GM20000 (cell line): ENCODE measurements around the gene ZNF423.

Experiments used
- DNase-seq: peaks from one replicate; pipeline ENCODE4 v3.0.0; 2012; ENCODE audit warnings: low spot score
- TF ChIP-seq, protein P1 (sequence below): IDR thresholded peaks from 2 replicates; pipeline ENCODE4 v1.5.1; 2012; ENCODE audit warnings: mild to moderate bottlenecking, control low read depth; ENCODE audit errors: extremely low read depth, missing control alignments

Gene ZNF423

DNA sequence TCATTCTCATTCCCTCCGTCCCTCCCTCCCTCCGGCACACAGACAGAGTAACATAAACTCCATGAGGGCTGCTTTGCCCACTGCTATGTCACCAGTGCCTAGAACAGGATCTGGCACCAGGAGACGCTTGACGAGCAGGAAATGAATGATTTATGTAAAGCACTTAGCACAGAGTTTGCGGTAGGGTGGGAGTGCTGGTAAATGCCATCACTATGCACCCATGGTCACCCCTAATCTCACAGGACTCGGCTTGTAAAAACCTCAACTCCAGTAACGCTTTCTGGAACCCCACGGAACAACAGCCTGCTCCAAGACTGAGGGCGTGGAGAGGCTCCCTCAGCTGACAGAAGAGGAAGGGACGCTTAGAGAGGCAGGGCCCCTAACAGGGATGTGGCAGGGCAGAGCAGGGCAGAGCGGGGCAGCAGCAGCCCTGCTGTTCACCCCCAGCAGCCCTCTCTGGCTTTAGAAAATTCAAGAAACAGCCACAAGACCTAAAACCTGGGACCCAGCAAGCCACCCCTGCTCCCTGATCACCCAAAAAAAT, 325.4 kb downstream of the ZNF423 start:
- DNase-seq = no peak
- TF ChIP-seq, protein P1, sequence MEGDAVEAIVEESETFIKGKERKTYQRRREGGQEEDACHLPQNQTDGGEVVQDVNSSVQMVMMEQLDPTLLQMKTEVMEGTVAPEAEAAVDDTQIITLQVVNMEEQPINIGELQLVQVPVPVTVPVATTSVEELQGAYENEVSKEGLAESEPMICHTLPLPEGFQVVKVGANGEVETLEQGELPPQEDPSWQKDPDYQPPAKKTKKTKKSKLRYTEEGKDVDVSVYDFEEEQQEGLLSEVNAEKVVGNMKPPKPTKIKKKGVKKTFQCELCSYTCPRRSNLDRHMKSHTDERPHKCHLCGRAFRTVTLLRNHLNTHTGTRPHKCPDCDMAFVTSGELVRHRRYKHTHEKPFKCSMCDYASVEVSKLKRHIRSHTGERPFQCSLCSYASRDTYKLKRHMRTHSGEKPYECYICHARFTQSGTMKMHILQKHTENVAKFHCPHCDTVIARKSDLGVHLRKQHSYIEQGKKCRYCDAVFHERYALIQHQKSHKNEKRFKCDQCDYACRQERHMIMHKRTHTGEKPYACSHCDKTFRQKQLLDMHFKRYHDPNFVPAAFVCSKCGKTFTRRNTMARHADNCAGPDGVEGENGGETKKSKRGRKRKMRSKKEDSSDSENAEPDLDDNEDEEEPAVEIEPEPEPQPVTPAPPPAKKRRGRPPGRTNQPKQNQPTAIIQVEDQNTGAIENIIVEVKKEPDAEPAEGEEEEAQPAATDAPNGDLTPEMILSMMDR = no peak

DNA sequence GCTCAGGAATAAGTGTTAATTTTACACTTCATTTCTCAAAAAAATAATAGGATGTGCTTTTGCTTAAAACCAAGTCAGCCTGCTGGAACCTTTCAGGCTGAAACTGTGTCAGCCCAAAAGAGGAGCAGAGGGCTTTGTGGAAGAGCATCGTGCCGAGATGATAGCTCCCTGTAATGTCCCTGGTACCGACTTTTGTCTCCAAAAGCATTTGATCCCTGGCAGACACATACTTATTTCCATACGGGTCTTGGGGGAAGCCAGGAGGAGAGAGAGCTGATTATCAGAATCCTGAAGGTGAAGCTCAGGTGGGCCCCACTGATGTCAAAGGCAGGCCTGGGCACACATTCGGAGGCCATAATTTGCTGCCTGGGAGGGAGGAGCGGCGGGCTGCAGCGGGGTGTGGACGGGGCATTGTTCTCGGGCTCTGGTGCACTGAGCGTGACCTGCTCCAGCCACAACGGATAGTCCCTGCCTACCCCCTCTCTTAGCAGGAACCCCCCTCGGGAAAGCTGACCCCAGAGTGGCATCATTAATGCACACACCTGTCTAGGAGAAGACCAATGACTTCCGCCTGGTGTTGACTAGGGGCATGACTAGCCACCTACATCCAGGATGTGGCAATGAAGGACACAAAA, 326.4 kb downstream of the ZNF423 start:
- no peak for DNase-seq
- TF ChIP-seq, protein P1 = no peak

DNA sequence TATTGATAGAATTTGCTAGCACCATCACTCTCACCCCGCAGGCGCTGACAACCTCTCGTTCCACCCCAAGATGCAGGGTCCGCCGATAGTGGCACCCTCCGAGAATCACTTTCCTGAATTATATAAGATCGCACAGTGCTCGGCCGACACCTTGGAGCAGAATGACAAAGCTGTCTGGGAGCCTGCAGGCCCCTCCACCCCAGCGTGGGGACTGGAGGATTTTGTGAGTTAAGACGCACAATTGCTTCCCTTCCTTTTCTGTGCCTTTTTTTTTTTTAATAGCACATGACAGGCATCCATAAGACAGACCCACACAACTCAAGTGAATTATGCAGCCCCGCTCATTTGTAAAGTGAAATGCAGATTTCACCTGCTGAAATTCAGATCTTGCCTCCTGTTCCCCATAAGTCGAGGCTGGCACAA, 327.0 kb downstream of the ZNF423 start:
- TF ChIP-seq, protein P1 = no peak
- DNase-seq = no peak

DNA sequence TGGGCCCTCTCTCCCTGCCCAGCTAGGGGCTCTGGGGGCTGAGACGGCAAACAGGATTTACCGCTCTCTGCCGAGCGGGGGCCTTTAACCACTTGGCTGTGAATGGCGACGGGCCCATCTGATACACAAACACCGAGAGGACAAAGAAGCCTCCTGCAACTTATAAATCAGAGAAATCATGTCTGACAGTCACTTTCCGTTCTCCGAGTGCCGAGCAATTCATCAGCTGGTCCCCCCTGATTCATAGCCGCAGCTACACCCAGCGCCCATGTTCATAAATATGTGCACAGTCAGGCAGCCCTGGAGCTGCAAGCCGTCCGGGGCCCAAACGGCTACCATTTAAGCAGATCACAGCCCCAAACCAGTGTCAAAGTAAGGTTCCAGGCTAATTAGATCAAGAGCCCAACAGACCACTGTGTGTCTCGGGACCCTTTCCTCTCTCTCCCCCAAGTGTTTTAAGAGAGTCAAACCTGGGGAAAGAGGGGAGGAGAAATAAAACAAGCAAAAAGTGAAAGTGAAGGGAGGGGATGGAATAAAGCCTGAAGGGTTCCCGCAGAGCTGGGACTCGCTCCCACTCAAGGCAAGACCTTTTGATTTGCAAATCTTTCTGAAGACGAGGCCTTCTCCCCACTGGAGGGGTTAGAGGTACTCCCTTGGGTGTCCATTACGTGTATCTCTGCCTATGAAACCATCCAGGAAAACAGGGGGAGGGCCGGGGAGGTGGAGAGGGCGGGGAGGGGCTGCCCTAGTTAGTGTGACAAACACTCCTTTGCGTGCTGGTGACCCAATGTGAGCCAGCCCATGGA, 327.6 kb downstream of the ZNF423 start:
- TF ChIP-seq, protein P1 = no peak
- DNase-seq = no peak

DNA sequence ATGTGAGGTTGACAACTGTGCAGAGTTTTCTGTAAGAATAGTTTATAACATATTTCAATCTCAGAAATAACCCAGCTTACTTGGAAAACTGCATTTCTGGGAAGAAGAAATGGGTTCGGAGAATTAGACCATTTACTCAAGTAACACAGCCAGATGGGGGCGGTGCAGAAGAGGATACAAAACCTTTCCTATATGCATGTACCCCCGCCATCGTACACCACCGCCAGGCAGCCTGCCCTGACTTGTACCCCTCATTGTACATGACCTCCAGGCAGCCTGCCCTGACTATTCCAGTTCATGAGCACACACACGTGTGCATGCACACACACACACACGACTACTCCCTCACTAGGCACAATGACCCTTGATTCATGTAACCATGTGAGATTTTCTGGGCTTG, 328.3 kb downstream of the ZNF423 start:
- no peak for DNase-seq
- TF ChIP-seq, protein P1 = no peak

DNA sequence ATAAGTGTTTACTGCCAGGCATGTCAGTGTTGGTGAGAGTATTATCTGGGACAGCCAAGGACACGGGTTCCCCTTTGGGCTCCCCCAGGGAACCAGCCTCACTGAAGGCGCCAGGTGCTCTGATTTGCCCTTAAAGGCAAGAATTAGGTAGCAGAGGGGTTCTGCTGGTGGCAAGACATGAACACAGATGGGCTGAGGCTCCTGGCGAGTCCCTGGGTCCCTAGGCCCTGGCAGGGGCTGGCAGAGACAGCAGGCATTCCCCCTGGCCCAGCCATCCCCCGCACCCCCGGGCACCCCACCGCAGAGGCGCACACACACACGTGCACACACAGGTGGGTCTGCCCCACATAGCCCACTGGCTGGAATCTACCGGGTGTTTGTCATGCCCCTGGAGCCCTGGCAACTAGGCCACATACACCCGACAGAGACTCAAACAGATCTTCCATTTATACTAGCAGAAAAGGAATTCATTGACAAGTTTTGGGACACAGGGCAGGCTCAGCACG, 329.0 kb downstream of the ZNF423 start:
- TF ChIP-seq, protein P1 = no peak
- no peak for DNase-seq

DNA sequence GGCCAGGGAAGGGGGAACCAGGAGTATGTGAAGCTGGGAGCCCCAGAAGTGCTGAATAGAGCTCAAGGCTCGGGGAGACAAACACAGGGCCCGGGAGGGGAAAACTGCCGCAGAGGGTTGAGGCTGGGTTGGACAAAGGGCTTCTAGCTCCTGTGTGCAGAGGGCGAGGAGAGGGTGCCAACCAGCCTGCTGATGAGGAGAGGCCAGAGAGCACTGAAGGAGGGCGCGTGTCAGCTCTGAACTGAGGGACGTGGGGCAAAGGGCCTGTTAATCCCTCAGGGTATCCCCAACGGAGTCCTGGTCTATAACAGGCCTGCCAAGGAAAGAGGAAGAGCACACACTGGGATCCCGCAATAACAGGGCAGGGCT, 331.0 kb downstream of the ZNF423 start:
- TF ChIP-seq, protein P1 = no peak
- no peak for DNase-seq
